NCI-H128 (cell line): Measurements from ENCODE around the gene SHROOM3.
"Not testable (repeated sequence)": the region's sequence is repeated elsewhere in the genome, so short reads cannot be mapped to it uniquely, and the experiment has no call there.

Source experiments
- DNase-seq: peaks from one replicate; lab custom pipeline; 2025; ENCODE audit not compliant: unreplicated experiment; lab: John Stamatoyannopoulos, UW

Gene SHROOM3

GRCh38 chr4:76434901-76435527, at the start of gene SHROOM3:
TSS of gene SHROOM3 (plus strand) at chr4:76435229. CDS start at chr4:76436053, 824 bp downstream.
- DNase-seq, result no peak

- no peak for DNase-seq
Measured at GRCh38 chr4:76385974-76386373, 49.1 kb upstream of the SHROOM3 start.

- DNase-seq, result no peak
Measured at GRCh38 chr4:76386566-76387305, 48.3 kb upstream of the SHROOM3 start.

GRCh38 chr4:76388160-76388908, 46.7 kb upstream of the SHROOM3 start:
- DNase-seq, result no peak

- DNase-seq, result no peak
Measured at GRCh38 chr4:76401654-76402053, 33.4 kb upstream of the SHROOM3 start.

GRCh38 chr4:76406081-76406480, 28.9 kb upstream of the SHROOM3 start:
- DNase-seq, result no peak

- no peak for DNase-seq
Measured at GRCh38 chr4:76407440-76408119, 27.4 kb upstream of the SHROOM3 start.

- no peak for DNase-seq
Measured at GRCh38 chr4:76410636-76411035, 24.4 kb upstream of the SHROOM3 start.

- no peak for DNase-seq
Measured at GRCh38 chr4:76420188-76420761, 14.8 kb upstream of the SHROOM3 start.

- no peak for DNase-seq
Measured at GRCh38 chr4:76420762-76421581, 14.1 kb upstream of the SHROOM3 start, which contains the start of gene CCDC158. TSS of gene CCDC158 (minus strand) at chr4:76421141. CDS start at chr4:76403207, 17,934 bp downstream.

GRCh38 chr4:76423159-76423558, 11.9 kb upstream of the SHROOM3 start:
- DNase-seq, result not testable (repeated sequence)

GRCh38 chr4:76426272-76426671, 8.8 kb upstream of the SHROOM3 start:
- no peak for DNase-seq

- no peak for DNase-seq
Measured at GRCh38 chr4:76429636-76430035, 5.4 kb upstream of the SHROOM3 start.

GRCh38 chr4:76430519-76431388, 4.3 kb upstream of the SHROOM3 start:
- DNase-seq, result no peak

- no peak for DNase-seq
Measured at GRCh38 chr4:76435528-76436319, 695 bp downstream of the SHROOM3 start.

GRCh38 chr4:76439491-76439890, 4.5 kb downstream of the SHROOM3 start:
- DNase-seq, result no peak

GRCh38 chr4:76441881-76442280, 6.9 kb downstream of the SHROOM3 start:
- DNase-seq, result no peak

GRCh38 chr4:76442807-76443206, 7.8 kb downstream of the SHROOM3 start:
- no peak for DNase-seq
